Measurements from ENCODE around the gene PABPC1L.

DNA sequence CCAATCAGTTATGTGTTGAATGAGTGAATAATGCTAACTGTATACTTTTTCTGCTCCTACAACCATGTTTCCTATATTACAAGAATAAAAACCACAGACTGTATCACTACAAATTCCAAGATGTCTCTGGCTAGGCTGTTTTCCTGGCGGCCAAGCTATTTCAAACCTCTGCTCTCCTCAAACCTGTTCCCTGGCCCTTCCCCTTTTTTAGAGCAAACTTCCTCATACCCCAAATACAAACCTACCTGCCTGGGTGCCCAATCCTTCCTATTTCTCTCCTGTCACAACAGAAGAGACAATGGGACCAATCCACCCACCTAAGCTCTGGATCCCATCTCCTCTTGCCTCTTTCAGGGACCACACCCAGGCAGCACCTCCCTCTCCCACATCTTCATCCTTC lies 42.9 kb downstream of the PABPC1L start:
- TF ChIP-seq, protein P1, sequence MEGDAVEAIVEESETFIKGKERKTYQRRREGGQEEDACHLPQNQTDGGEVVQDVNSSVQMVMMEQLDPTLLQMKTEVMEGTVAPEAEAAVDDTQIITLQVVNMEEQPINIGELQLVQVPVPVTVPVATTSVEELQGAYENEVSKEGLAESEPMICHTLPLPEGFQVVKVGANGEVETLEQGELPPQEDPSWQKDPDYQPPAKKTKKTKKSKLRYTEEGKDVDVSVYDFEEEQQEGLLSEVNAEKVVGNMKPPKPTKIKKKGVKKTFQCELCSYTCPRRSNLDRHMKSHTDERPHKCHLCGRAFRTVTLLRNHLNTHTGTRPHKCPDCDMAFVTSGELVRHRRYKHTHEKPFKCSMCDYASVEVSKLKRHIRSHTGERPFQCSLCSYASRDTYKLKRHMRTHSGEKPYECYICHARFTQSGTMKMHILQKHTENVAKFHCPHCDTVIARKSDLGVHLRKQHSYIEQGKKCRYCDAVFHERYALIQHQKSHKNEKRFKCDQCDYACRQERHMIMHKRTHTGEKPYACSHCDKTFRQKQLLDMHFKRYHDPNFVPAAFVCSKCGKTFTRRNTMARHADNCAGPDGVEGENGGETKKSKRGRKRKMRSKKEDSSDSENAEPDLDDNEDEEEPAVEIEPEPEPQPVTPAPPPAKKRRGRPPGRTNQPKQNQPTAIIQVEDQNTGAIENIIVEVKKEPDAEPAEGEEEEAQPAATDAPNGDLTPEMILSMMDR (IDR thresholded peaks at IDR 0.05): no peak
- TF ChIP-seq POLR2A (IDR thresholded peaks at IDR 0.05): no peak
